Cerebellar nuclear complex (tissue), 1 donor: ENCODE data around the gene TNFSF11.
"Not testable (repeated sequence)": the region's sequence is repeated elsewhere in the genome, so short reads cannot be mapped to it uniquely, and the experiment has no call there.

Experiments used
- DNase-seq, 2 experiments: peaks; one replicate each; lab custom pipeline; 2025; lab: John Stamatoyannopoulos, UW

Gene TNFSF11, protein sequence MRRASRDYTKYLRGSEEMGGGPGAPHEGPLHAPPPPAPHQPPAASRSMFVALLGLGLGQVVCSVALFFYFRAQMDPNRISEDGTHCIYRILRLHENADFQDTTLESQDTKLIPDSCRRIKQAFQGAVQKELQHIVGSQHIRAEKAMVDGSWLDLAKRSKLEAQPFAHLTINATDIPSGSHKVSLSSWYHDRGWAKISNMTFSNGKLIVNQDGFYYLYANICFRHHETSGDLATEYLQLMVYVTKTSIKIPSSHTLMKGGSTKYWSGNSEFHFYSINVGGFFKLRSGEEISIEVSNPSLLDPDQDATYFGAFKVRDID

DNA sequence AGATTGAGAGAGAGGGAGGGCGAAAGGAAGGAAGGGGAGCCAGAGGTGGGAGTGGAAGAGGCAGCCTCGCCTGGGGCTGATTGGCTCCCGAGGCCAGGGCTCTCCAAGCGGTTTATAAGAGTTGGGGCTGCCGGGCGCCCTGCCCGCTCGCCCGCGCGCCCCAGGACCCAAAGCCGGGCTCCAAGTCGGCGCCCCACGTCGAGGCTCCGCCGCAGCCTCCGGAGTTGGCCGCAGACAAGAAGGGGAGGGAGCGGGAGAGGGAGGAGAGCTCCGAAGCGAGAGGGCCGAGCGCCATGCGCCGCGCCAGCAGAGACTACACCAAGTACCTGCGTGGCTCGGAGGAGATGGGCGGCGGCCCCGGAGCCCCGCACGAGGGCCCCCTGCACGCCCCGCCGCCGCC, at the start of gene TNFSF11:
TNFSF11 (plus strand) TSS at position 142 of the 400 bp plus-strand sequence; CDS start at position 294, 152 bp downstream.
- DNase-seq, result no peak

DNA sequence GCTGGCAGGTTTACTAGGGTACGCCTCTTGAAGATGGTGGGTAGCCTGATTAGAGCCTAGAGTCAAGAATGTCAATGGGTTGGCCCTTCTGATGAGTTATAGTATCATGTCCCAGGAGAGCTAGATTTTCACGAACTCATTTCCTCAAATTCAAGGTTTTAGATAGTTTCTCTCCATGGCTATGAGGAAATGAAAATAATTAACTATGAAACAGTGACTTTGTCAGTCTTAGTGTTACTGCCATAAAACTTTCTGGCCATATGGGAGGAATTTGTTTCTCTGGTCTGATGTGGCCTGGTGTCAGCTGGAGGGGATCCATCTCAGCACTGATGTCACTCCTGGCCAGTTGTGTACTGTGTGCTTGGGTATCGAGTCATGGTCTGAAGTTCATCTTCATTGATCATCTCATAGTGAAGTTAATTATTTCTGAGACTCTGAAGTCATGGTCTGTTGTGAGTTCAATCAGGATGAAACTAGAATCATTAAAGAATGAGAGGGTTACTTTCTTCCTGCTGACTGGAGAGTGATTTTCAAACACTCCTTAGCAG, 49.4 kb upstream of the TNFSF11 start:
- no peak for DNase-seq

DNA sequence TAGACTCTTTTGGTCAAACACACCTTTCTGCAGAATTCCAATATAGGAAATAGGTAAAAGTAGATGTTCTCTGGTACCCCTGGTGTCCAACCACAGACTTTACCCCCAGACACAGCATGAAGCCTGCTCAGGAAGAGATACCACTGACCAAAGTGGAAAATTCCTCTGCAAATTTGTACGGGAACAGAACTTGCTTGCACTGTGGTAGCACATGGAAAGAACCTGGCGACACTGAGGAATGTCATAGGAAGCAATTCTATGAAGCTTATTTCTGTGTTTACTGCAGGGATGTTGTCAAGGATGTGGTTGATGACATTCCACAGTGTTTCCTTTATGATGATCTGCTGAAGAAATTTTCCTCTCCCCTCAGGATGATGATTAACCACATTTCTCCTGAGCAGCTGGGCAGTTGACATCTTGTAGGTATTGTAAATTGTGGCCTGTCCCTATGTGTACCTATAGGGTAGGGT, 48.9 kb upstream of the TNFSF11 start:
- no peak for DNase-seq

DNA sequence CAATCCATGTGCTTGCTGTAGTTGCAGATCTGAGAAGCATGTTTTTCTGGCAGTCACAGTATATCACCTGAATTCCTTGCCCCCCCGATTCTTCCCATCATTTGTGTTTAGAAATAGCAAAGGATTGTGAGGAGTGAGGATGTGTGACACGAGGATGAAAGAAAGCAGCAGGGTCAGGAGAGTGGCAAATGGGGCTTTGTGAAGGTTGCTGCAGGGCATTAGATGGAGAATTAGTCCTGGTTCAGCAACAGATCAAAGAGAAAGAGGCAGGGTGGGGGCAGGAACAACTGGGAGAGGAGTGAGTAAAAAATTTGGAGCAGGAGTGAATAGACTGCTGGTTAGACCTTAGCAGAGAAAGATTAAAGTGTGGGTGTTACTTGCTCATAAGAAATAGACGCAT, 47.7 kb upstream of the TNFSF11 start:
- no peak for DNase-seq

DNA sequence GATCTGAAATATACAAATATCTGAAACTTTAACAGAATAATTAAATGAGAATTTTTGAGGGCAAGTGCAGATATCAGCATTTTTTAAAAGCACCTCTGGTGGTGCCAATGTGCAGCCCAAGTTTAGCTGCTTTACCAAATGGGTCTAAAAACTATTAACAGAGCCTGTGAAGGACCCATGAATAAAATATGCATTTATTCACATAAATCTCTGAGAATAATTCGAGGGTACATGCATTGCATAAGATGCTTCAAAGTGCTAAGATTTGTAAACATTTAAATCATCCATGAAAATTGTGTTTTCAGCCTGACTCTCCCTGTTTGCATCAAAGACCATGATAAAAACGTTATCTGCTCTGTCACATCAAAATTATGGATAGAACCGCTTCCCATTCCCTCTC, 47.1 kb upstream of the TNFSF11 start:
- DNase-seq, result no peak

DNA sequence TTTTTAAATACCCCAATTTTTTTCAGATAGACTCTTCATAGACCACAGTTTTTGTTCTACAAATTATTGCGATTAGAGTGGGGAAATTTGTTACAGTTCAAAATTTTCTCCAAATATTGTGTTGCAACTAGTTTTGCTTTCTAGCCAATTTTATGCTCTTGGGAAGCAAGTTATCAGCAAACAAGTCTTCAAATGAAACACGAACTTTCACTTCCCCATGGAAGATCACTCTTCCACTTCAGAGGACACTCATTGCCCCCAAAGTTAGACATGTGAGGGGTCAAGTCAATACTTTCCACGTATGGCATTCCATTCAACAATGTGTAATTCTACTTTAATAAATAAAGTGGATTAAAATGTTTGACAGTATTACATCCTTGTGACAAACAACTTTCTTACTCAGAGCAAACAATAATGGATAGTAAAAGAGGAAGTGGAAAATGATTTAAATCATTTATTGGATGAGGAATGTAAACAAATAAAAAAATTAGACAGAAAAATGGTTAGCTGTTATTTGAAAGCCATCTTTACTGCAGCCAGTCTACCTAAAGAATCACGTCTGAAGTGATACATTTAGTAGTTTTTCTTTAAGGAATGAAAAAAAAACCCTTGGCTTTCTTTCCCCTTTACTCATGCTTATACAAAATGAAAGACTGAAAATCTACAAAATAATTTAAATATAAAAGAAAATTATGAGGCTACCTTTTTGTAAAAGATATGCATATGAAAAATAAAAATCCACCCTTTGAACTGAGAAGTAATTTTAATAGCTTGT, 41.2 kb upstream of the TNFSF11 start:
- no peak for DNase-seq

DNA sequence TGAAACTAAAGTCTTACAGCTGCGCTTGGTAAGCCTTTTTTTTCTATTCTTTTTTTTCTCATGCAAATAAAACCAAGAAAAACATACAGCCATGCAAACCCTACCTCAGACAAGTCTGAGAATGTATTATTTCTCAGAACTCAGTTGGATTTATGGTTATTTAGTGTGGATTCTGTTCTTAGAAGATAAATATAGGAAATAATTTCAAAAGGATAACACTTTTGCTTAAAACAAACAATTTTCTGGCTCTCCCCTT, 40.7 kb upstream of the TNFSF11 start:
- no peak for DNase-seq

DNA sequence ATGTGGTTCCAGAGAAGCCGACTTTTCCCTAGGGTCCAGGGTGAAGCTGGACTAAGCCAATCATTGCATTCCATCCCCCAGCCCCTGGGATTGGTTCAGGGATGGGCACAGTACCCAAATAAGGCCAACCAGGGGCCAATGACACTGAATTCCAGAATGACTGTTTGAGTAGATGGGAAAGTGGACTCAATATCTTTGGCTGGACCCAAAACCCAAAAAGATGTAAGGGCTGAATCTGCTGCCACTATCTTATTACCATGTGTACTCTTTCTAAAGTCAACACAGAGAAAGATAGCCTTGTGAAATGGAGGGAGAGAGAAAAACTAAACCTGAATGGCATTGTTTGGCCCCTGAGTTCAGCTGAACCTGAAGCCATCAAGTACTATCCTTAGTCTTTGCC, 39.2 kb upstream of the TNFSF11 start:
- no peak for DNase-seq

DNA sequence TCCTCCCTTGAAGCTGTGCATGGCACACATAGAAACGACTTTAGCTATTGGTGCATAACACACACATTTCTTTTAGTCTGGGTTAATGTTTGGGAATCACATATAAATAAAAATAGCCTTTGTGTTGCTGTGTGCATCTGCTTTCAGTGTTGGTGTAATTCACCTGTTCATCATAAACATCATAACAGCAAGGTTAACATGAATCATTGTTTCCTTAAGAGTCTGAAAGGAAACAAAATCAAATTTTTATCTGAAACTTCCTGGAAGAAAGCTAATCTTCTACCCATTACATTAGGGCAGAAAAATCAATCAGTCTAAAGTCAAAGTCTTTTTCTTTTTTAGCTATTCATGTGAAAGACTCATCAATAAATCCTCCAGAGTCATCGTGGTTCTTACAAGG, 35.0 kb upstream of the TNFSF11 start:
- no peak for DNase-seq

DNA sequence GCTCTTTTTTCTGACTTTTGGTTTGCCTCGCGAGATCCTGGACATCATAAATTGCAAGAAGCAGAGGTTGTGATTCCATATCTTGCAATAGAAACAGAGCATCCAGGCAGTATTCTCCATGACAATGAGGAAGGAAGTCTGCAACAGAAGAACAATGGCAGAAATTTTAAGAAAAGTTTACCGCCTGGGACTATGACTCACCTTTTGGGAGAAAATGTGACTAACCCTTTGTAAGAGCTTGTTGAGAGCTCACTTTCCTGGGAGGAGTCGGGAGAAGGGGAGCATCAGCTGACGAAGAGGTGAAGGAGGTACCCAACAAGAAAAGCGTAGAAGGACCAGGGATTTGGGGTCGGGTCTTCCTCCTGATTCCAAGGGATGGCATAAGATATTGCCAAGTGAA, 34.3 kb upstream of the TNFSF11 start:
- no peak for DNase-seq

DNA sequence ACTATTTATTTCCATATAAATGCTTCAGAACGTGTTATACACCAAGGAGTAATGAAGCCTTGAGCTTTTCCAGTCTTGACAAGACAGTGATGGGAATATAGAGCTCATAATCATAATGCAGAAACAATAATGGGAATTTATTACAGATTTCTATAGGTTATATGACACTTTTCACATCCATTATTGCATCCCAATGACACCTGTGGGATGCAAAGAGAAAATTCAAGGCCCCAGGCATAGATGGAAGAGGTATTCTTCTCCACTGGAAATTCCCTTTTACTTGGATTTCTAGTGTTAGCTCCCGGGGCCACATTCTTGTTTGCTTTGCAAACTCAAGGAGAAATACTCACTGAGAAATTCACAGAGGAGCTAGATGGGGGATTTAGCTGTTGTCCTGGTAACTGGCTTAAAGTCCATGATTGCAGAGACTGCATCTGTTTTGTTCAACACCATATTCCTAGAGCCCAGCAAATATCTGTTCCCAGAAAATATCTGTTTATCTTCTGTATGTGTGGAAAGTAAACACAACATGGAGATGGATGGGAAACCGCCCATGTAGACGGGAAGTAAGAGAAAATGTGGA, 30.6 kb upstream of the TNFSF11 start:
- DNase-seq, result no peak

DNA sequence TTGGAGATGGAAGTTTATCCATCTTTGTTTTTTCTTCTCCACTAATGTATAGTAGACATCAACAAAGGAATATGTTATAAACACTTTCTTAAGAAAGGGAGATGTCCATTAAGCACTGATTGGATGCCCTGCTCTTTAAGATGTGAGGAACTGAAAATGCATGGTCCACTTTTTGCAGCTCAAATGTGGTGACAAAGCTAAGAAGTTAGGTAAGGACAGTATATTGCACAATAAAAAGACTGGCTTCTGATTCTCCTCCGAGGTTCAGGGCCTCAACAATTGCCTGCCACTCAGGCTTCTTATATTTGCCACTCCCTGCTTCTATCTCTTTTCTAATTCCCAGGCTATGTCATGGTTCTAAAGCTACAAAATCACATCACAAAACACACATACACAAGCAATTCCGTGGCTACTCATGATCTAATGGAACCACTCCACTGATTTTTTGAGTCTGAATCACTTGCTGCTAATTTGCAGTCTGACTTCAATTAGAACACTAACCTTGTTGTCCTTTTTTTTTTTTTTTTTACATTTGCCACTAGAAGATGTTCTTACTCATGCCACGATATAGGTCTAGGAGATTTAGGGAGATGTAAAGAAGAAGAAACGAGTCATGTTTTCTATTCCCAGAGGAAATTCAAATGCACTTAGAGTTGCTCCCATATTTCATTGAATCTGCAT, 29.6 kb upstream of the TNFSF11 start:
- DNase-seq, result no peak

DNA sequence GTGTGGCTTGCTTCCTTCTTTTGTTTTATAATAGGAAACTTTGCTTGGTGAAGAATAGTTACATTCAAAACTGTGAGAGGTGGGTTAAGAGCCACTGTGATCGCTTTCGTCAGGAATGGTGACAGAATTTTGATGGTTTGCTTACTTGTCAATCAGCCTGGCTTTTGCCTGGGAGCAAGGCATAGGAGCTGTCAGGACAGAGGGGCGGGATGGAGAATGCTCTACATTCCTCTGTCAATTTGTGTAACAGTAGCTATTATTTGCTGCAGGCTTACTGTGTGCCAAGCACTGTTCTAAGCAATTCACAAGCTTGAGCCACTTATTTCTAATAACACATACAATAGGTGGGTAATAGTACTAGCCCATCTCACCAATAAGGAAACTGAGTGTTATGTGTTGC, 28.1 kb upstream of the TNFSF11 start:
- DNase-seq, result no peak

DNA sequence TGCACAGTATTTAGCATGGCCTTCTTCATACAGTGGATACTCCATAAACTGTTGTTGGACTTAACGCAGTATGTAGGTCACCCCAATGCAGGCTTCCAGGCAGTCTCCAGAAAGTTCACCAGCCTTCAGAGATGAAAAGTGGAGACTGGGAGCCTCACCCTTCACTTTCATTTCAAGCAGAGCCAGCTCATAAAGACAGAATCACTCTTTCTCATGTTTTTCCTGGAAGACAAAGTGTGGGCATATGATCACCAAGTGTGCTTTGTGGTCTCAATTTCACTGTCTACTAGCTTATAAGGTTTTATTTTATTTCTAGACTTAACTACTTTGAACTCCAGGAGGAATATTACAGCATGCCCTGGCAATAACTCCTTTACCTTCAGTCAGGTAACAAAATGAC, 26.3 kb upstream of the TNFSF11 start:
- no peak for DNase-seq

DNA sequence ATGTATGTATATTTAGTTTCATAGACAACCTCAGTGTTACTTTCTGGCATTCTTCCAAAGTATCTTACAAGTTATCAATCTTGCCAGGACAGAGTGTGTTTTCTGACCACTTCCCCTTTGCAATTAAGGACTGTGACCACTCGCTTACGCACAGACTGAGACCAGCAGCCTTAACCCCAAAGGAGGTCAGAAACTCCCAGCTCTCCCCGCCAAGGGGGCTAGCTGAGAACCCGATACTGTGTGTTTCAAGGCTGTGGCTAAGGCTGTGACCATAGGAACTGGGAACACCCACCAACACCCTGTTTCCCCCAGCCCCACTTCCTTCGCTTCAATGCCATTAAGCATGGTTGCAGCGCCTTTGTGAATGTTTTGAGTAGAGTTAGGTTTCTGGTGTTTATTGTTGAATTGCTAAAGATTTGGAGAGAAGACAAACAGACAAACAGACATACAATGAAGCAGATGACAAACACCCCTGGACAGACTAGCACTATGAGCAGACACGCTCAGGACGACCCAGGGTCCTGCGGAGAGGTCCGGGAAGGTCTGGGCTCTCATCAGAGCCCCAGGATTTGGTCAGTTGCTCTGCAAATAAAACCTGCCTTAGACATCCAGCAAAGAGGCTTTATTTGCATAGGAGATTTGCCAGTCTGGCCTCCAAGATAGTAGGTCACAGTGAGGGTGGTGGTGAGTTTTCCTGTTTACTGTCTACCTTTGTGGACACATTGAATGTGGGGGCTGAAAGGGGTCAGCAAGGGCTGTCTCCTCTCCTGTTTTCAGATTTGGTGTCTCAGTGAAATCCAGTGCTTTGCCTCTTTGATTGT, 25.0 kb upstream of the TNFSF11 start:
- DNase-seq, result no peak

DNA sequence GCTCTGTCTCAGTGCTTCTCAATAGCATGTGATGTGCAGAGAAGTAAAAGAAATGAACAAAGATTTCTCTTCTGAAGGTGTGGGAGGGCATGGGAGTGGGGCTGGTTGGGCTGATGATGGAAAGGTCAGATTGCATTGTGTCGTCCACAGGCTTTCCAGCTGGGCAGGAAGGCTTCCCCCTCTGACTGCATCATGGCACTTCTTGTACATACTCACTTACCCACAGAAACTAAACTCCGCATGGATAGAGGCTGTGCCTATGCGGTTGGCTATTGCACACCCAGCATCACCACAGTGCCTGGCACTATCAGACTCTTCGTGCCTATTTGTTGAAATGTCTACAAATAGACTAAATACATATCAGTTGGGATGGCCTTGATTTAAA, 24.4 kb upstream of the TNFSF11 start:
- DNase-seq, result no peak

DNA sequence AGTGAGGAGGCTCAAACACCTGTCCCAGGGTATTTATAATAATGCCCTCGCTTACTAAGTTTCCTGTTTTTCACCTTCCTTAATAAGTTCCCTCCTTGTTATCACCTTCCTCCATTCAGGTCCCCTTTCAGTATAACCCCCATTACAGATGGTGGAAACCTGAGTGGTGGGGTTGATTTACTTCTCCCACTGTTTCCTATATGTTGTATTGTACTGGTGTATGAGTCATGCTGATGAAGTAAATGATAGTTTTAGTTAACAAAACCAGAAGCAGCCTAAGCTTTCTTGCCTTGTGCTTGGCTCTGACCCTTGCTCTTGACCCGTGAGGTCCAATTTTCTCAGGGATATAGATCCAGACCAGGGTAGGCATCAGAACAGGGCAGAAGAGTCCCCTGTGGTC, 22.3 kb upstream of the TNFSF11 start:
- DNase-seq, result no peak

DNA sequence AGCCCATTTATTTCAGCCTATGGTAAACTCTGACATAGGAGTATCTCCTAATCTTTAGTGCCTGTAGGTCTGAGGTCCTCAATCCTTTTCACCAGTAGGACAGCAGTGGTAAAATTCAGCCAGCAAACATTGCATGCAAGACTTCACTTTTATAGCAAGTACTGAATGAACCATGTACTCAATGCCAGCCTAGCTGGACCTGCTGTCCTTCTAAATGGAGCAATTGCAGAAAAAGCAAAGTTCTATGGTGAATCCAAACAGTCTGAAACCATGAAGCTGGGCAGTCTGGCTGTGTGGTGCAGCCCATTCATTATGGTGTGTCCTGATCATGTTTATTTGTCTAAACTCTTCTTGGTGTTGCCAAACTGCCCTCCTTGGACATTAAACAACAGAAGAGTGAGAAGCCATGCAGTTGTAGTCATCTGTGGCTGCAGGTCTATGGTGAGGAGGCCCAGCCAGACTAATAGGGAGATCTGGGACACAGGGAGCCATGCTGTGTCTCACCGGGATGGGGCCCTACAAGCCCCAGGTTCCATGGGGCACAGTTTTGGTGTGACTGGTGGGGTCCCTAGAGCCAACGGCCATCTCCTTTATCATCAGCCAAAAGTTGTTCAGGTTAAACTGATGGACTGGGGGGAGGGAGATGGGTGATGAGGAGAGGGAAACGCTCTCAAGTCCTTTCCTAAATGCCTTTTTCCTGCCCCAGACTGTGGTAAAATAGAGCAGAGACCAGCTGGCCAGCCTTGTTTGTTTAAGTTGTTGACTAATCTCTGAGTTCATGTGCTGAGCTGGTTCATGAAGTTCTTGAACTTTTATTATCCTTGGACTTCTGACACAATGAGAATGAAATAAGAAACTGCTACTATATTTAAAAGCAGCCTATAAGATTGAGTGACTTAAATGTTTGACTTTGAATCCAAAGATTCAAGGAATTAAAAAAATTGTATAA, 20.6 kb upstream of the TNFSF11 start:
- no peak for DNase-seq

DNA sequence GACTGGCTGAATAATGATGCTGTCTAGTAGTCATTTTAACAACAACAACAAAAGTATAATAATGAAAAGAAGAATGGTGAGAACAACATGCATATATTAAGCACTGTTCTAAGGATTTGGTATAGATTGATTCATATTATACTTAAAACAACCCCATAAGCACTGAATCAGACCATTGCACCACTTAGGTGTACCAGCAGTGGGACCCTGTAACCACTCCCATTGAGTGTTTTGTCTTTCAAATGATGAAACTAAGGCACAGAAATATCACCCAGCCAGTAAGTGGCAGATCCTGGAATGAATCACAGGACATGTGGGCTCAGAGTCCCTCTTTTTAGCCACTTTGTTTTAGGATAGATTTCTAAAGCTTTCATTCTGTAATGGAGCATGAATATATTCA, 14.9 kb upstream of the TNFSF11 start:
- DNase-seq, result no peak

DNA sequence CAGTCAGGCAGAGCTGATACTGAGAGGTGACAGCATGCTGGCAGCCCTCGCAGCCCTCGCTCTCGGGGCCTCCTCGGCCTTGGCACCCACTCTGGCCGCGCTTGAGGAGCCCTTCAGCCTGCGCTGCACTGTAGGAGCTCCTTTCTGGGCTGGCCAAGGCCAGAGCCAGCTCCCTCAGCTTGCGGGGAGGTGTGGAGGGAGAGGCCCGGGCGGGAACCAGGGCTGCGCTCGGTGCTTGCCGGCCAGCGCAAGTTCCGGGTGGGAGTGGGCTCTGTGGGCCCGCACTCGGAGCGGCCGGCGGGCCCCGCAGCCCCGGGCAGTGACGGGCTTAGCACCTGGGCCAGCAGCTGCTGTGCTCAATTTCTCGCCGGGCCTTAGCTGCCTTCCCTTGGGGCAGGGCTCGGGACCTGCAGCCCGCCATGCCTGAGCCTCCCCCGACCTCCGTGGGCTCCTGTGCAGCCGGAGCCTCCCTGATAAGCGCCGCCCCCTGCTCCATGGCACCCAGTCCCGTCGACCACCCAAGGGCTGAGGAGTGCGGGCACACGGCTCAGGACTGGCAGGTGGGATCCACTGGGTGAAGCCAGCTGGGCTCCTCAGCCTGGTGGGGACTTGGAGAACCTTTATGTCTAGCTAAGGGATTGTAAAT, 14.3 kb upstream of the TNFSF11 start:
- DNase-seq, result not testable (repeated sequence)
